HG03045 (cell line): ENCODE data around the gene NRP1.
"Not testable (repeated sequence)": the region's sequence is repeated elsewhere in the genome, so short reads cannot be mapped to it uniquely, and the experiment has no call there.

Experiments used
- ATAC-seq: cut with Tn5 transposase; IDR thresholded peaks from one replicate; pipeline ENCODE4 v1.9.1; 2021; ENCODE audit warnings: mild to moderate bottlenecking, moderate library complexity; ENCODE audit not compliant: unreplicated experiment

The NRP1 gene

DNA sequence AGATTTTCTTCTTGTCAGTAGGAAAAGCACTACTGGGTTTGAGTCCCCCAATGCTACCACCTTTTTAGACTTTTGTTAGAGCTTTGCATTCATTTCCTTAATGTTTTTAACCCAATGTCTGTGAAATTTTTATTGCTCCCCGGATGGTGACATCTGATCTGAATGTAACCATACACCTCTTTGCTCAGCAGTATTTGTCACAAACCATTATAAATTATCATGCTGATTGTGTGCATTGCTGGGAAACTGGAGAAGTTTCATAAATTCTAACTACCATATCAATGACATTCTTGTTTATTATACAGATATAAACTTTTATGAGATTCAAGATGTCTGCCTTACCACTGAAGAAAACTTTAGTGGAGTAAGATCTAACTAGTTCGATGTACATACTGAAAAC is 8.5 kb downstream of the NRP1 start:
- ATAC-seq = no peak

DNA sequence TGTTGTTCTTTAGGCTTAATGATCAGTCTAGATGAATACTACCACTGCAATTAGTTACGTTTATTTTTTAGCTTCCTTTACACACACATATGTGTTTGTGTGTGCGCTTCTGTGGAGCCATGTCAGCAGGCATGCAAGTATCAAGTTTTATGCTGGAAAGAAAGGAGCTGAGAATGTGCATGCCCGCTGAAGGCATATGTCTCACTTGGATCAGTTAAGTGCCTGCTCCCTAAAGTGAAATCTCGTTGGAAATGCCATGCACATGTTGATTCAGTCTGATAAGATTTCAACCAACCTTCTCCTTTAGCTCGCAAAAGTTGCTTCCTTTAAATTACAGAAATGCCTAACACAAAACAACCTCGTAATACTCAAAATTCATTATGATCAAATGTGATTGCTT is 10.7 kb downstream of the NRP1 start:
- ATAC-seq = no peak

DNA sequence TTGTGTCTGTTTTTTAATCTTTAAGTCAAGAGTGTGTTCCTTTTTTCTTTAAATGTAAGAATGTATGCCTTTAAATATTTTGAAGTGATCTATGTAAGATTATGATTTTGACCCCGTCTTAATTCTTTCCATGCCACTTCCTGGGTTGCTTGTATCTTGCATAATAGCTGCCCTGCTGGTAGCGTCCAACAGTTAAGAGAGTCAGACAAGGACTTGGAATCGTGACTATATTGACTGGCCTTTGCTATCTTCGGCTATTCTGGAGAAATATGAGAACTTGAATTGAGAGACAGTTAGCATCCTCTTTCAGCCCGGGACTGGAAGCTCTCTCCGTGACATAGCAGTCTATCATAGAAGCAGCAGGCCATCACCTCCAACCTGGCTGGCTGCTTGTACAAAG is 13.0 kb downstream of the NRP1 start:
- no peak for ATAC-seq

DNA sequence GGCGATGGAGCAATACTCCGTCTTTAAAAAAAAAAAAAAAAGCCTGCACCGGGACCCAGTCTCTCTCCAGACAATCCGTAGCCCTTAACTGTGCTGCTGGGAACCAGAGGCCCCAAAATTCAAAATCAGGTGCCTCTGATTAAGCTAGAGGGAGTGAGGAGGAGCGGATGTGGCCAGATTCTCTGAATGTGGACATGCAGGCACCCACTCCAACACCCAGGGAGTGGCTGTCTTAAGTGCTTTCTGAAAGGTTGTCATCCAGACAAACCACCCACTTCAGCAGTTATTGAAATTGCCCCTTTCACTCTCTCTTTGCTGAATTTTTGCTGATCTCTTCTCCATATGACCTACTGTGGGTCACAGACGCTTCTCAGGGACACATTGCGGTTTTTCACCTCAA is 14.2 kb downstream of the NRP1 start:
- ATAC-seq = no peak

DNA sequence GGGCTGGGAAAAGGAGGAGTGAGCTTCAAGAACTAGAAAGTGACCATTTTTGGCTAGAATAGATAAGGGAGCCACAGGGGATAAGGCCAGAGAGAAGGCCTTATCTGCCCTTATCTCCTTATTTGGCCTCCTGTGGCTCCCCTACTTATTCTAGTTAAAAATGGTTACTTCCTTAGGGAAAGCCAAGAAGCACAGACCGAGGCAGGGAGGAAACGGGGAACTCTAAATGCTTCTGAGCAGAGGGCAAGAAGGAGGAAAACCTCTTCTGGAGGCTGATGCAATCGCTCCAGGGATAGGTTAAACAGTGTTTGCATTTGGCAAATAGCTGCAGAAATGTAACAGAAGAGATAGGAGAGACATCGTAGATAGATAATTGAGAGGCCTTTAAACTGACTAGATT is 18.6 kb downstream of the NRP1 start:
- no peak for ATAC-seq

- no peak for ATAC-seq
Observed at GRCh38 chr10:33314811-33315561, 19.5 kb downstream of the NRP1 start.

DNA sequence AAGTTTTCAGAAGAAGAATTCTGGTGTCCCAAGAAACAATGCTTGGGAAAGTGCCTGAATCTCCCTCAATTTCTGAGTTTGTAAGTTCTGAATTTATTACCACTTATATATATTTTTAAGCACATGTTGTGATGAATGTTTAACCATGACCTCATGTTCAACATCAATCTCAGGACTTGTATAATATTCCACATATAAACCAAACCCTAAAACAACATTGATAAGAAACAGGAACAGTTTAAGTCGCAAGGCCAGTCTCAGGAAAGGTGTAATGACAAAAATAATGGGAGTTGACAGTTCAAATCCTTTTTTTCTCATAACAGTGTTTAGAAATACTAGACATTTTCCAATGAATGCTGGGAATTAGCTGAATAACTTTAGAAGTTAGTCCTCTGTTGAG is 22.8 kb downstream of the NRP1 start:
- ATAC-seq = no peak

DNA sequence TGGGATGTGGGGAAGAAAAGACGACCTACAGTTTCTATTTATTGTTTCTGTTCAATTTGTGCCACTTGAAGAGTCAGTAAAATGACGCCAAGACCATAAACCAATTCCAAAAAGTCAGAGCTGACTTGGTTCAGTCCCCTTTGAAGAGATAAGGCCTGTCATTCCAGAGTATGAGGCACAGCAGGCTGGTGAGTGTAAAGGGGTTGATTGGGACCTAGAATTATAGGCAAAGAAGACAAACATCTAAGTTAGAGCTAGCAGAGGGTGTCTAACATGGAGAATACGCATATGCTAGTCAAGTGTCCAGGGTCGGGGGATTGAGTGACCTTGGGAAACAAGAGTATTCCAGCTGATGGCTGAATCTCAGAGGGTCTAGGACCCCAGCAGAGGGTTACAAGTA is 23.6 kb downstream of the NRP1 start:
- ATAC-seq = no peak

GRCh38 chr10:33309406-33309805 is 25.1 kb downstream of the NRP1 start:
- ATAC-seq = no peak

DNA sequence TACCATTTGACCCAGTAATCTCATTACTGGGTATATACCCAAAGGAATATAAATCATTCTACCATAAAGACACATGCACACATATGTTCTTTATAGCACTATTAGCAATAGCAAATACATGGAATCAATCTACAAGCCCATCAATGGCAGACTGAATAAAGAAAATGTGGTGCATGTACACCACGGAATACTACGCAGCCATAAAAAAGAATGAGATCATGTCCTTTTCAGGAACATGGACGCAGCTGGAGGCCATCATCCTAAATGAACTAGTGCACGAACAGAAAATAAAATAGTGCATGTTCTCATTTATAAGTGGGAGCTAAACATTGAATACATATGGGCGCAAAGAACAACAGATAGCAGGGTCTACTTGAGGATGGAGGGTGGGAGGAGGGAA is 26.6 kb downstream of the NRP1 start:
- no peak for ATAC-seq

- ATAC-seq = no peak
Observed at GRCh38 chr10:33306701-33307519, 27.6 kb downstream of the NRP1 start.

DNA sequence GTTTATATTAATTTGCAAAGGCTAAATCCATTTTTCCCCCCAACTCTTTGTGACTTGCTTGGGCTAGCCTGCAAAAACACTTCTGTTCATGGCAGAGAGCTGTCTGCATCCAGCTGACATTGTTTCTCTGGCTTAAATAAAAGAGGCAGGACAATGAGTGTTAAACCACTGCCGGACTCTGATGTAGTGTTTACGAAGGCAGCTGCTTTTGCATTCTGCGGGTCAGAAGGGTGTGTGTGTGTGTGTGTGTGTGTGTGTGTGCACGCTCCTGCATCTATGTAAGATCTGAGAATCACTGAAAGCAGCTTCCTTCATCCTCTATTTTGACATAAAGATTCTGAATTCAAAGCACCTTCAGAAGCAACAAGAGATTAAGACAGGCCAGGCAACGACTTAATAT is 28.3 kb downstream of the NRP1 start:
- no peak for ATAC-seq

DNA sequence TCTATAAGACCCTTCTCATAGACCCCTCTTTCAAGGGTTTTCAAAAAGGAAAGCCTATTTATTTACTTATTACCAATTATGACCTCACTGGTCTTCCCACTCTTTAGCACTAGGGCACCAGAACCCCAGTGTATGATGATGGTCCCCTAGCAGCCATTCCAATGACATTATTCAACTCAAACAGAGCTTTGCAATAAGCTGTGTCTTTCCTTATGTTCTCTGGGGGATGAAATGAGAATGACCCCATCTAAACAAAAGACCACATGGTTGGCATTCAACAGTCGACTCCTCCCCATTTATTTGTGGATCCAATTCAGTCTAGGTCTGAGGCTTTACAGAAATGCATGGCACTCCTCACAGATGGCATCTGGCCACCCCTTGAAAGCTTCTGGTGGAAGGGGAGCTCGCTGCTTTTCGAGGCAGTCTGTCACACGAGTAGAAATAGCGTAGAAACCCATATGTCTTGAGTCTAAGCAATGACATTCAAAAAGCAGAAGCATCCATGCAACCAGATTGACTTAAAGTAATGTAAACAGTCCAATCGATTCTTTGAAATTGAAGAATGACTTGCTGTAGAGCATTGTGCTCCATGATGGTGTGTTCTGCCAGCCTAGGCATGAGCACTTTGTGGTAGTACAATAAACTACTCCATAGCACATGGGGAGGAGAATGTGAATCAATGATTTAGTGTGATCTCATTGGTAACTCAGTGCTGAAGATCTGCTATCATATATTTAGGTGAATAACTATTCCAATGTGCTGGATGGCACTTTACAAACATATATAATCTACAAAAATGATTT is 29.8 kb downstream of the NRP1 start:
- ATAC-seq = no peak

DNA sequence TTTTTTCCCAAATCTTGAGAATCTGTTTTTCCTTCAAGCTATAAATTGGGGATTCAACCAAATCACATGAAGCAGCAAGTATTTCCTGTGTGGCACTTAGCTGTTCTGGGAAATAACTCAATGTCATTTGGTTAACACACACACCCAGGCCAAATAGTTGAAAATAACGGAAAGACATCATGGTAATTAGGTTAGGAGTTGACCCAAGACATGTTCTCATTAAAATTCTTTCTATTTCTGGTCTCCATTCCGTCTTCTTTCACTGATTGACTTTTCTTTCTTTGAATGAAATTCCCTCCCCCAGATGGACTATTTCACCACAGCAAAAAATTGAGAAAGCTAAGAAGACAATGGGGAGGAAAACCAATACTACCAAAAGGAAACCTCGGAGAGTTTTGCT is 30.5 kb downstream of the NRP1 start:
- ATAC-seq = no peak

DNA sequence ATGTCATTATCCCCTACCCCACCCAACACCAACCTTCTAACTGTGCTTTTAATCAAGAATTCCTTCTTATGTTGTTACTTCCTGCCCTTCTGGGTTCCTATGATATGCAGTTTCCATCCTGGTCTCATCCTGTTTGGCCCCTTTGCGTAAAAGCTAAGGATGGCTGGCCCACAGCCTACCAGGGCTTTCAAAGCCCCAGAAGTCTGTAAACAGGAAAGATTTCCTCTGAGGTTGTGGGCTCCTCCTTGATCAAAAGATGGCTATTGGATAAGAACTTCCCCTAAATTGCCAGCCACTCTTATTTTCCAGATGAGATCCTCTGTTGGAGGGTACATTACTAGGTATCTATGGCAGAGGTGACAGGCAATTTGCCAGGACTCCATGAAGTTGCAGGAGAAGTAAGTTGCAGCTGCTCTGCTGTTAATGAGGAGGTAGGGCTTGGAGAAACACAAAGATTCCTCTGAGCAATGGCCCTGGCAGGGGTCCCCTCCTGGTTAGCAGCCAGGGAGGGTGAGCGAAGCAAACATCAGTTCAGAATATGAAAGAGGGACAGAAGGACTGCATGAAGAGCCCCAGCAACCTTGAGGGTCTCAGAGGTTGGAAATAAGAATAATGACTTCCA is 32.1 kb downstream of the NRP1 start:
- ATAC-seq = no peak

GRCh38 chr10:33301097-33301789 is 33.2 kb downstream of the NRP1 start:
- no peak for ATAC-seq

DNA sequence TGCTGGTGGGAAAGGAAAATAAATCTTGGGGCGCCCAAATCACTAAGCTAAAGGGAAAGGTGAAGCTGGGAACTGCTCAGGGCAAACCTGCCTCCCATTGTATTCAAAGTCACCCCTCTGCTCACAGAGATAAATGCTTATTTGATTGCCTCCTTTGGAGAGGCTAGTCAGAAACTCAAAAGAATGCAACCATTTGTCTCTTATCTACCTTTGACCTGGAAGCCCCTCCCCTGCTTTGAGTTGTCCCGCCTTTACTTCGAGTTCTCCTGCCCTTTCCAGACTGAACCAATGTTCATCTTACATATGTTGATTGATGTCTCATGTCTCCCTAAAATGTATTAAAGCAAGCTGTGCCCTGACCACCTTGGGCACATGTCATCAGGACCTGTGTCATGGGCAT is 33.9 kb downstream of the NRP1 start:
- ATAC-seq = not testable (repeated sequence)

GRCh38 chr10:33298893-33299292 is 35.6 kb downstream of the NRP1 start:
- ATAC-seq = no peak

DNA sequence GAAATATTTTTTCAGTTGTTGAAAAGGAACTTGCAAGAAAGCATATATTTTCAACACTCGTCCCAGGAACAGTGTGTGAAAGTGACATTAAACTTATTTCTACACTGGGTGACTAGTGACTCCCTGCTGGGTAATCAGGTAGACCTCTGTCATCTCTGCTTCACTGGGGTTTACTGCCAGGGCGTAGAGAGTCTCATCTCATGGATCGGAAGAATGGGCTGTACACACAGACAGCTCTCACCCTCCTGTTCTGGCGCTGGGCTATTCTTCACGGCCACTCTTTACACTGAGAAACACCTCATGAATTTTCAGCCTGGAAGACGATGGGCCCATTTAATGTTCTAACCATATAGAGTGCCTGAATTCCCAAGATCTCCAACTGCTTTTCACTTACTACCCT is 36.4 kb downstream of the NRP1 start:
- ATAC-seq = no peak

GRCh38 chr10:33295851-33296250 is 38.6 kb downstream of the NRP1 start:
- no peak for ATAC-seq
